GM13976 (cell line): Measurements from ENCODE around the gene CCDC92.

Experiments
- DNase-seq: peaks from one replicate; pipeline ENCODE4 v3.0.0; 2012; ENCODE audit warnings: low spot score
- in situ Hi-C: fragments of 300-500 bp; cut with MboI; formaldehyde crosslinking; loops from one replicate; pipeline ENCODE4 v1.12.0; 2022; ENCODE audit warnings: low sequenced_read_pairs, mixed read lengths, inconsistent platforms; ENCODE audit not compliant: unreplicated experiment
- TF ChIP-seq, protein P1 (sequence below): IDR thresholded peaks from 2 replicates; pipeline ENCODE4 v1.5.1; 2012; ENCODE audit warnings: borderline replicate concordance, mild to moderate bottlenecking; ENCODE audit not compliant: insufficient read depth; ENCODE audit errors: extremely low read depth, missing control alignments, control extremely low read depth

Gene CCDC92

DNA sequence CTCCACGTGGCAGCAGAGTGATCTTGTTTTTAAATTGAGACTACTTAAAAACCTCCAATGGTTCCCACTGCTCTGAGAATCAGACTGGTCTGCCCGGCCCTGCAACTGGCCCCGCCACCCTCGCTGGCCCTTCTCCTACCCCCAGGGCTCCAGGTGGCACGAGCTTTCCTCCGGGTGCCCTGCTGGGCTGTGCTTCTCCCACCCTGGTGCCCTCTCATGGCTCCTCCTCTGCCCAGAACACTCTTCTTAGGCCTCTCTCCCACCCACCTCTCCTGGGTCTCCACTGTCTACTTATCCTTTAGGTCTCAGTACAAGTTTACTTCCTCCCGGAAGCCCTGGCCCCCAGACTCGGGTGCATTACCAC is 26.5 kb downstream of the CCDC92 start:
- in situ Hi-C loops = no loop called here
- DNase-seq = peak; percentile 20
- TF ChIP-seq, protein P1, sequence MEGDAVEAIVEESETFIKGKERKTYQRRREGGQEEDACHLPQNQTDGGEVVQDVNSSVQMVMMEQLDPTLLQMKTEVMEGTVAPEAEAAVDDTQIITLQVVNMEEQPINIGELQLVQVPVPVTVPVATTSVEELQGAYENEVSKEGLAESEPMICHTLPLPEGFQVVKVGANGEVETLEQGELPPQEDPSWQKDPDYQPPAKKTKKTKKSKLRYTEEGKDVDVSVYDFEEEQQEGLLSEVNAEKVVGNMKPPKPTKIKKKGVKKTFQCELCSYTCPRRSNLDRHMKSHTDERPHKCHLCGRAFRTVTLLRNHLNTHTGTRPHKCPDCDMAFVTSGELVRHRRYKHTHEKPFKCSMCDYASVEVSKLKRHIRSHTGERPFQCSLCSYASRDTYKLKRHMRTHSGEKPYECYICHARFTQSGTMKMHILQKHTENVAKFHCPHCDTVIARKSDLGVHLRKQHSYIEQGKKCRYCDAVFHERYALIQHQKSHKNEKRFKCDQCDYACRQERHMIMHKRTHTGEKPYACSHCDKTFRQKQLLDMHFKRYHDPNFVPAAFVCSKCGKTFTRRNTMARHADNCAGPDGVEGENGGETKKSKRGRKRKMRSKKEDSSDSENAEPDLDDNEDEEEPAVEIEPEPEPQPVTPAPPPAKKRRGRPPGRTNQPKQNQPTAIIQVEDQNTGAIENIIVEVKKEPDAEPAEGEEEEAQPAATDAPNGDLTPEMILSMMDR = no peak

- DNase-seq = peak; percentile 34
- in situ Hi-C loops = no loop called here
- TF ChIP-seq, protein P1 = no peak
Measured at GRCh38 chr12:123945287-123946151, 27.1 kb downstream of the CCDC92 start.

- no peak for DNase-seq
- TF ChIP-seq, protein P1 = no peak
- in situ Hi-C loops = no loop called here
Measured at GRCh38 chr12:123944696-123945095, 27.9 kb downstream of the CCDC92 start.

- peak; percentile 17 for DNase-seq
- TF ChIP-seq, protein P1 = no peak
- in situ Hi-C loops = no loop called here
Measured at GRCh38 chr12:123943816-123944215, 28.8 kb downstream of the CCDC92 start.

- in situ Hi-C loops = no loop called here
- TF ChIP-seq, protein P1 = no peak
- DNase-seq = no peak
Measured at GRCh38 chr12:123942911-123943648, 29.6 kb downstream of the CCDC92 start.

DNA sequence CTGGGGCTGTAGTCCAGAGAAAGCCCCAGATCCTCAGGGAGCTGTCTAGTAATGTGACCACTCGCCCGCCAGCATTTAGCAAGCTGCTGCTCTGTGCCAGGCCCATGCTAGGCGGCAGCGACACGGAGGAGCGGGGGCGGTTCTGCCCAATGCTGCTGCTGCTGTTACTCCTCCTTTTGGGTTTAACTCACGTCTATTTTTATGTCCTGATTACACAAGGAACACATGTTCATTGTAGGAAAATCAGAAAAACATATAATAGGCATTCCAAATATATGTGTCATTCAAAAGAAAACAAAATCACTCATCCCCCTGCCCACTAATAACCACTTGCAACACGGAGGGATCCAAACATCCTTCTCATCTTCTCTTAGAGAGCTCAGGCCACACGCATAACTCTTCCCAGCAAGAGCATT is 30.4 kb downstream of the CCDC92 start:
- TF ChIP-seq, protein P1 = no peak
- no peak for DNase-seq
- in situ Hi-C loops = no loop called here
